Measurements from ENCODE around the gene NRP1. TPM values are rescaled to one million over a fixed set of nuclear protein-coding genes. Genes with fewer than 3 reads are reported as not detected.

NRP1 gene
- polyA plus RNA-seq, 2 of the 4 experiments (the other 2 are of a cell fraction): 121 to 259 TPM

DNA sequence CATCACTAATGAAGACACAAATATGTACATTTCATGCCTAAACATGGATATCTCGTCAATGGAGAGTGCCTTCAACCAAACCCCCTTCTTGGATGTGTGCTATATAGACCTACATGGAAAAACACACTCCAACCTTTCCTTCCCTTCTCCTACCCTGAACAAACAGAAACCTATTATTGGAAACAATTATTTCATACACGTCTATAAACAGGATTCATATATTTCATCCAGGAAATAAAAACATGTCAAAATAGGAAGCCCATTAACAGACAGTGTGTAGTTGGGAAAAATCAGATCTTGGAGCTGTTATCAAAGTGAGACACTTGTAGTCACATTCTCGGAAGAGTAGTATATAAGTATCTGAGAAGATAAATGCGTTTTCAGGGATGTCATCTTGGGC is 81.1 kb downstream of the NRP1 start:
- ChIA-PET POLR2A (no interaction called here), CTCF (interaction anchor here (1.3 to 5.3 kb wide), 2 partner anchors 14 to 60 kb away, joined by 3 to 24 read pairs; no protein-coding TSS in a partner anchor)
- peak; percentile 56 for FAIRE-seq
- no peak for DNase-seq (ENCODE audit: low read depth in 1 of 2, low spot score in 1 of 2)
- peaks cover 88% of the 10 kb centered on the region for H3K4me1 ChIP-seq
- TF ChIP-seq ZSCAN20 (CRISPR knock-in tag; IDR thresholded peaks at IDR 0.05) (no peak), RAD21 (conservative IDR thresholded peaks at IDR 0.05 in 1 of 2, IDR thresholded peaks at IDR 0.05 in 1 of 2) (no peak), PHF8 (IDR thresholded peaks at IDR 0.05; ENCODE audit: borderline replicate concordance, low read depth) (no peak), SMC3 (IDR thresholded peaks at IDR 0.05) (no peak), ZFP36 (IDR thresholded peaks at IDR 0.05; ENCODE audit: borderline replicate concordance, partially characterized antibody) (no peak), RFX5 (IDR thresholded peaks at IDR 0.05) (no peak), CHD4 (IDR thresholded peaks at IDR 0.05; ENCODE audit: borderline replicate concordance) (no peak), CBX2 (IDR thresholded peaks at IDR 0.05; ENCODE audit: borderline replicate concordance, low read depth) (no peak), JUNB (IDR thresholded peaks at IDR 0.05) (no peak), RCOR1 (IDR thresholded peaks at IDR 0.05; ENCODE audit: low read depth, low read length) (no peak), HEYL (CRISPR knock-in tag; IDR thresholded peaks at IDR 0.05) (no peak), HDAC2 (IDR thresholded peaks at IDR 0.05) (no peak), KDM1A (IDR thresholded peaks at IDR 0.05; ENCODE audit: low read depth) (no peak), MAFK (IDR thresholded peaks at IDR 0.05; ENCODE audit: partially characterized antibody) (no peak)
- TF ChIP-seq, protein P1, sequence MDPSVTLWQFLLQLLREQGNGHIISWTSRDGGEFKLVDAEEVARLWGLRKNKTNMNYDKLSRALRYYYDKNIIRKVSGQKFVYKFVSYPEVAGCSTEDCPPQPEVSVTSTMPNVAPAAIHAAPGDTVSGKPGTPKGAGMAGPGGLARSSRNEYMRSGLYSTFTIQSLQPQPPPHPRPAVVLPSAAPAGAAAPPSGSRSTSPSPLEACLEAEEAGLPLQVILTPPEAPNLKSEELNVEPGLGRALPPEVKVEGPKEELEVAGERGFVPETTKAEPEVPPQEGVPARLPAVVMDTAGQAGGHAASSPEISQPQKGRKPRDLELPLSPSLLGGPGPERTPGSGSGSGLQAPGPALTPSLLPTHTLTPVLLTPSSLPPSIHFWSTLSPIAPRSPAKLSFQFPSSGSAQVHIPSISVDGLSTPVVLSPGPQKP (IDR thresholded peaks at IDR 0.05; ENCODE audit: low read depth, low read length): no peak
- TF ChIP-seq, protein P2, sequence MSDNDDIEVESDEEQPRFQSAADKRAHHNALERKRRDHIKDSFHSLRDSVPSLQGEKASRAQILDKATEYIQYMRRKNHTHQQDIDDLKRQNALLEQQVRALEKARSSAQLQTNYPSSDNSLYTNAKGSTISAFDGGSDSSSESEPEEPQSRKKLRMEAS (IDR thresholded peaks at IDR 0.05): no peak
- TF ChIP-seq, protein P3, sequence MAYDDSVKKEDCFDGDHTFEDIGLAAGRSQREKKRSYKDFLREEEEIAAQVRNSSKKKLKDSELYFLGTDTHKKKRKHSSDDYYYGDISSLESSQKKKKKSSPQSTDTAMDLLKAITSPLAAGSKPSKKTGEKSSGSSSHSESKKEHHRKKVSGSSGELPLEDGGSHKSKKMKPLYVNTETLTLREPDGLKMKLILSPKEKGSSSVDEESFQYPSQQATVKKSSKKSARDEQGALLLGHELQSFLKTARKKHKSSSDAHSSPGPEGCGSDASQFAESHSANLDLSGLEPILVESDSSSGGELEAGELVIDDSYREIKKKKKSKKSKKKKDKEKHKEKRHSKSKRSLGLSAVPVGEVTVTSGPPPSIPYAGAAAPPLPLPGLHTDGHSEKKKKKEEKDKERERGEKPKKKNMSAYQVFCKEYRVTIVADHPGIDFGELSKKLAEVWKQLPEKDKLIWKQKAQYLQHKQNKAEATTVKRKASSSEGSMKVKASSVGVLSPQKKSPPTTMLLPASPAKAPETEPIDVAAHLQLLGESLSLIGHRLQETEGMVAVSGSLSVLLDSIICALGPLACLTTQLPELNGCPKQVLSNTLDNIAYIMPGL (CRISPR knock-in tag; IDR thresholded peaks at IDR 0.05; ENCODE audit: borderline replicate concordance): no peak
- TF ChIP-seq, protein P4, sequence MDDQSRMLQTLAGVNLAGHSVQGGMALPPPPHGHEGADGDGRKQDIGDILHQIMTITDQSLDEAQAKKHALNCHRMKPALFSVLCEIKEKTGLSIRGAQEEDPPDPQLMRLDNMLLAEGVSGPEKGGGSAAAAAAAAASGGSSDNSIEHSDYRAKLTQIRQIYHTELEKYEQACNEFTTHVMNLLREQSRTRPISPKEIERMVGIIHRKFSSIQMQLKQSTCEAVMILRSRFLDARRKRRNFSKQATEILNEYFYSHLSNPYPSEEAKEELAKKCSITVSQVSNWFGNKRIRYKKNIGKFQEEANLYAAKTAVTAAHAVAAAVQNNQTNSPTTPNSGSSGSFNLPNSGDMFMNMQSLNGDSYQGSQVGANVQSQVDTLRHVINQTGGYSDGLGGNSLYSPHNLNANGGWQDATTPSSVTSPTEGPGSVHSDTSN (IDR thresholded peaks at IDR 0.05): no peak
- TF ChIP-seq, protein P5, sequence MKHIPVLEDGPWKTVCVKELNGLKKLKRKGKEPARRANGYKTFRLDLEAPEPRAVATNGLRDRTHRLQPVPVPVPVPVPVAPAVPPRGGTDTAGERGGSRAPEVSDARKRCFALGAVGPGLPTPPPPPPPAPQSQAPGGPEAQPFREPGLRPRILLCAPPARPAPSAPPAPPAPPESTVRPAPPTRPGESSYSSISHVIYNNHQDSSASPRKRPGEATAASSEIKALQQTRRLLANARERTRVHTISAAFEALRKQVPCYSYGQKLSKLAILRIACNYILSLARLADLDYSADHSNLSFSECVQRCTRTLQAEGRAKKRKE (CRISPR knock-in tag; IDR thresholded peaks at IDR 0.05; ENCODE audit: low read depth): no peak
- H3K4me2 ChIP-seq: peak overlapping the region; percentile 49
- H3K9me3 ChIP-seq: no peaks in the 10 kb centered on the region
- no peak overlapping the region for H3K4me3 ChIP-seq
- H3K27ac ChIP-seq: peak overlapping the region; percentile 87 to 89
- peak in 1 of 2 experiments; percentile 10; a peak in 3 of 6 replicates for ATAC-seq
- 62% methylated on average over 4 of the region's 4 CpGs for WGBS (ENCODE audit: missing lambda C conversion rate)

DNA sequence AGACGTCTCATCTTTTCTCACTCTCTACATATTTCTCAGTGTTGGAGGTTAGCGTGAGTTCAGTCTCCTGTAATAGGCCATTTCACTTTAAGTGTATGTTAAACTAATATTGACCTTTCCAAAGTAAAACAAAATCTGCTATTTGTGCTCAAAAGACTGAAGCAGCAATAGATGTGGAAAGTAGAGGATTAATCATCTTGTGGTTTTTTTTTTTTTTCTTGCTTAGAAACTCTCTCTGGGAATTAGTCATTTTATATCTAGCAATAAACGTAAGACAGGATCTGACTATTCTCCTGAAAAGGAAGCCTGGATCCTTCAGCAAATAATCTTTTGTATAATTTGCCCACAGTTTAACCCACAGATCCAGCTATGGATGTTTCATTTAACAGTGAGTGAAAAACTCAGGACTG is 81.7 kb downstream of the NRP1 start:
- FAIRE-seq: peak; percentile 32
- Histone ChIP-seq H3K4me1 (peaks cover 82% of the 10 kb centered on the region), H3K4me3 (no peak overlapping the region), H3K9me3 (no peaks in the 10 kb centered on the region), H3K27ac (peak overlapping the region; percentile 87 to 89), H3K4me2 (peak overlapping the region; percentile 49)
- WGBS (ENCODE audit: missing lambda C conversion rate): 9% methylated on average over 3 of the region's 3 CpGs
- peak; percentile 43 to 66 for DNase-seq (ENCODE audit: low read depth in 1 of 2, low spot score in 1 of 2)
- POLR2A ChIA-PET: no interaction called here
- peak; percentile 53 to 71 for ATAC-seq
- CTCF ChIA-PET: interaction anchor here (1.3 to 5.3 kb wide), 3 partner anchors 10 to 60 kb away, joined by 3 to 24 read pairs (median 5); no protein-coding TSS in a partner anchor
- TF ChIP-seq, protein P1 (IDR thresholded peaks at IDR 0.05; ENCODE audit: low read depth, low read length): no peak
- TF ChIP-seq ZFP36 (IDR thresholded peaks at IDR 0.05; ENCODE audit: borderline replicate concordance, partially characterized antibody): no peak
- no peak for TF ChIP-seq ZNF302 (CRISPR knock-in tag; IDR thresholded peaks at IDR 0.05)
- TF ChIP-seq RAD21 (conservative IDR thresholded peaks at IDR 0.05 in 1 of 2, IDR thresholded peaks at IDR 0.05 in 1 of 2): peak; percentile 1 to 31; a peak in 1 of 5 replicates
- TF ChIP-seq, protein P2 (IDR thresholded peaks at IDR 0.05): peak; percentile 51
- no peak for TF ChIP-seq NPAS2 (CRISPR knock-in tag; IDR thresholded peaks at IDR 0.05; ENCODE audit: borderline replicate concordance)
- no peak for TF ChIP-seq HDAC2 (IDR thresholded peaks at IDR 0.05)
- no peak for TF ChIP-seq RNF2 (IDR thresholded peaks at IDR 0.05; ENCODE audit: borderline replicate concordance, low read depth)
- TF ChIP-seq, protein P6, sequence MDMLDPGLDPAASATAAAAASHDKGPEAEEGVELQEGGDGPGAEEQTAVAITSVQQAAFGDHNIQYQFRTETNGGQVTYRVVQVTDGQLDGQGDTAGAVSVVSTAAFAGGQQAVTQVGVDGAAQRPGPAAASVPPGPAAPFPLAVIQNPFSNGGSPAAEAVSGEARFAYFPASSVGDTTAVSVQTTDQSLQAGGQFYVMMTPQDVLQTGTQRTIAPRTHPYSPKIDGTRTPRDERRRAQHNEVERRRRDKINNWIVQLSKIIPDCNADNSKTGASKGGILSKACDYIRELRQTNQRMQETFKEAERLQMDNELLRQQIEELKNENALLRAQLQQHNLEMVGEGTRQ (IDR thresholded peaks at IDR 0.05): no peak
- TF ChIP-seq BHLHE40 (IDR thresholded peaks at IDR 0.05; ENCODE audit: low read depth, low read length): no peak
- TF ChIP-seq CHD2 (IDR thresholded peaks at IDR 0.05; ENCODE audit: low read length, partially characterized antibody): no peak
- peak; percentile 22 to 75; a peak in 2 of 5 replicates for TF ChIP-seq JUN (IDR thresholded peaks at IDR 0.05)
- TF ChIP-seq ESRRA (IDR thresholded peaks at IDR 0.05; ENCODE audit: borderline replicate concordance, low read length): no peak
- TF ChIP-seq PHF8 (IDR thresholded peaks at IDR 0.05; ENCODE audit: borderline replicate concordance, low read depth): no peak
- TF ChIP-seq ZC3H11A (IDR thresholded peaks at IDR 0.05): no peak
- no peak for TF ChIP-seq CBX2 (IDR thresholded peaks at IDR 0.05; ENCODE audit: borderline replicate concordance, low read depth)
- TF ChIP-seq SMC3 (IDR thresholded peaks at IDR 0.05): peak; percentile 19; the same call in 1 of the 3 replicates
- no peak for TF ChIP-seq CHD4 (IDR thresholded peaks at IDR 0.05; ENCODE audit: borderline replicate concordance)
- no peak for TF ChIP-seq POLR2A (IDR thresholded peaks at IDR 0.05; ENCODE audit: low read length)
